CD4-positive, alpha-beta T cell treated with Interleukin-6 for 4 hours (primary cell): Measurements from ENCODE around the gene KRTAP9-8.
"Not testable (repeated sequence)": the region's sequence is repeated elsewhere in the genome, so short reads cannot be mapped to it uniquely, and the experiment has no call there.

Source experiments
- DNase-seq: peaks from one replicate; pipeline ENCODE4 v3.0.0-alpha.2; 2020; ENCODE audit warnings: mixed read lengths

The KRTAP9-8 gene, protein sequence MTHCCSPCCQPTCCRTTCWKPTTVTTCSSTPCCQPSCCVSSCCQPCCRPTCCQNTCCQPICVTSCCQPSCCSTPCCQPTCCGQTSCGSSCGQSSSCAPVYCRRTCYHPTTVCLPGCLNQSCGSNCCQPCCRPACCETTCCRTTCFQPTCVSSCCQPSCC

DNA sequence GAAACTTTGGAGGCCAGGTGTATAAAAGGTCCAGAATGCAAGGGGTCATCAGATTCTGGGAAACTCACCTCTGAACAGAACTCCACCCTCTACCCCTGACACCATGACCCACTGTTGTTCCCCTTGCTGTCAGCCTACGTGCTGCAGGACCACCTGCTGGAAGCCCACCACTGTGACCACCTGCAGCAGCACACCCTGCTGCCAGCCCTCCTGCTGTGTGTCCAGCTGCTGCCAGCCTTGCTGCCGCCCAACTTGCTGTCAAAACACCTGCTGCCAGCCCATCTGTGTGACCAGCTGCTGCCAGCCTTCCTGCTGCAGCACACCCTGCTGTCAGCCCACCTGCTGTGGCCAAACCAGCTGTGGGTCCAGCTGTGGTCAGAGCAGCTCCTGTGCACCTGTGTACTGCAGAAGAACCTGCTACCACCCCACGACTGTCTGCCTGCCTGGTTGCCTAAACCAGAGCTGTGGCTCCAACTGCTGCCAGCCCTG lies at the start of gene KRTAP9-8:
Gene KRTAP9-8 (plus strand): TSS at position 51 of the 489 bp plus-strand sequence. CDS start 53 bp downstream, at position 104.
- DNase-seq = not testable (repeated sequence)

- DNase-seq = not testable (repeated sequence)
These were observed 47.9 kb upstream of the KRTAP9-8 start, which contains the start of gene KRTAP9-1 for GRCh38 chr17:41189837-41190318. KRTAP9-1 (plus strand) TSS chr17:41189887; CDS start chr17:41189887, 0 bp downstream.

DNA sequence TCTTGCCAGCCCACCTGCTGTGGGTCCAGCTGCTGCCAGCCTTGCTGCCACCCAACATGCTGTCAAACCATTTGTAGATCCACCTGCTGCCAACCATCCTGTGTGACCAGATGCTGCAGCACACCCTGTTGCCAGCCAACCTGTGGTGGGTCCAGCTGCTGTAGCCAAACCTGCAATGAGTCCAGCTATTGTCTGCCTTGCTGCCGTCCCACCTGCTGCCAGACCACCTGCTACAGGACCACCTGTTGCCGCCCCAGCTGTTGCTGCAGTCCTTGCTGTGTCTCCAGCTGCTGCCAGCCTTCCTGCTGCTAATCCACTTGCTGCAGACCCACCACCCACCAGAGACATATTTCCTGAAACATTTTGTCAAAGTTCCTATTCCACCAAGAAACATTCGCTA lies 47.5 kb upstream of the KRTAP9-8 start:
- no peak for DNase-seq

GRCh38 chr17:41196068-41196467 lies 41.7 kb upstream of the KRTAP9-8 start:
- no peak for DNase-seq

DNA sequence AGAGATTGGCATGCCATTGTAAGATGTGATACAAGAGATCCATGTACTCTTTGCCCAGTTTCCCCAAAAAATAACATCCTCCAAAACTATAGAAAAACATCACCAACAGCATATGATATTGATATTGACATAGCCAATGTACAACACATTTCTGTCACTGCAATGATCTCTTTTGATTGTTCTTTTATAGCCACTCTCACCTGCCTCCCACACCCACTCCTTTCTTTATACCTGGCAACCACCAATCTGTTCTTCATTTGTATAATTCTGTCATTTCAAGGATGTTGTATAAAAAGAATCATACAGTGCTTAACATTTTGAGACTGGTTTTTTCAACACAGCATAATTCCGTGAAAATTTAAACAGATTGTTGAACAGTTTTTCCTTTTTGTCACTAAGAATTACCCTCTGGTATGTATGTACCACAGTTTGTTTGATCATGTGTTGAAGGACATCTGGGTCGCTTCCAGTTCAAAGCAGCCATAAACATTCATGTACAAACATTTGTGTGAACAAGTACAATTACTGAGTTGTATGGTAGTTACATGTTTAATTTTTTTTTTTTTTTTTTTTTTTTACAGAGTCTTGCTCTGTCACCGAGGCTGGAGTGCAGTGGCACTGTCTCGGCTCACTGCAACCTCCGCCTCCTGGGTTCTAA lies 38.2 kb upstream of the KRTAP9-8 start:
- DNase-seq = no peak

DNA sequence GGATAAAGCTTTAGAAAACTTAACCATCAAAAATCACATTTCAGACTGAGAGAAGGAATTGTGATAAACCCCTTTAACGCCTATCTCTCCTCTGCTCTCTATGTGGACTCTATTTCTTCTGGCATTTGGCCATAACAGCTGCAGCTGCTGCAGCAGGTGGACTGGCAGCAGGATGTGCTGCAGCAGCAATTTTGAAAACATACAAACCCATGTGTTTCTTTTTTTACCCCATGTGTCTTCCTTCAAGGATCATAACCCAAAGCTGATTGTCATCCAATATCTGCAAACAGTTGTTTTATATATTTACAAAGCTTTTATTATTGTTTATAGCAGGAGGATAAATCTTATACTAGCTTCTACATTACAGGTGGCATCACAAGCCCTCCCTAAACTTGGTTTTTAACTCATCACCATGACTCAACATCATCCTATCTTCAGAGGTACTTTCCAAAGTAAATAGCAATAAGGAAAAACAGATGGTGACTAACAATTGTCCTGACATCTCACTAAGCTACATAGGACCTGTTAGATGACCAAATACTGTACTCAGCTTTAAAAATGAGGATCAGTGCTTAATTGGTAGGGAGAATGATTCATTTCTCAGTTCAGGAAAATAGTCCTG lies 25.8 kb upstream of the KRTAP9-8 start:
- DNase-seq = no peak

DNA sequence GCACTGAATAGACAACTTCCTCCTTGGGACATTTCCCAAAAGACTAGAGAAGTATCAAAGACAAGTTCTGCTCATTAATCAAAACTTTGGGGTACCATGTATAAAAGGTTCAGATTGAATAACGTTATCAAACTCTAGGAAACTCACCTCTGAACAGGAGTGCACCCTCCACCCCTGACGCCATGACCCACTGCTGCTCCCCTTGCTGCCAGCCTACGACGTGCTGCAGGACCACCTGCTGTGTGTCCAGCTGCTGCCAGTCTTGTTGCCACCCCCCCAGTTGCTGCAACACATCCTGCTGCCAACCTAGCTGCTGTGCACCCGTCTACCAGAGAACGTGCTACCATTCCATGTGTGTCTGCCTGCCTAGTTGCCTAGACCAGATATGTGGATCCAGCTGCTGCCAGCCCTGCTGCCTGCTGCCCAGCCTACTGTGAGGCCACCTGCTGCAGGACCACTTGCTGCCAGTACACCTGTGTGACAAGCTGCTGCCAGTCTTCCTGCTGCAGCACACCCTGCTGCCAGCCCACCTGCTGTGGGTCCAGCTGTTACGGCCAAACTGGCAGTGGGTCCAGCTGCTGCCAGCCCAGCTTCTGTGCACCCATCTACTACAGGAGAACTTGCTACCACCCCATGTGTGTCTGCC lies 25.2 kb upstream of the KRTAP9-8 start:
- DNase-seq = no peak

GRCh38 chr17:41215681-41216080 lies 22.1 kb upstream of the KRTAP9-8 start:
- DNase-seq = no peak

DNA sequence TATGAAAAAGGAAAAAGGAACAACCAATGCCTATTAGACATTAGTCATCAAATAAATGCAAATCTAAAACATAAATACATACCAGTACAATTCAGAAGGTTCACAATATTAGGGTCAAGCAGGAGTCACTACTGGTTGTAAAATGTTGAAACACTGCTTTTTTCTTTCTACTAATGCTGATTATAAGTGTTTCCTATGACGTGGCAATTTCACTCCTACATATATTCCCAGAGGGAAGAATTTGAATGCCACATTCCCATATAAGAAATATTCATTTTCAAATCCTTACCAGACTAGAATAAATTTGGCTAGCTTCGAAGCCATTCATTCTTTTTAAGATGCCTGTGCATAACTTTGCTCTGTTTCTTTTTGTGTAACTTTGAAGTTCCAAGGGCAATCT lies 14.0 kb upstream of the KRTAP9-8 start:
- DNase-seq = no peak

DNA sequence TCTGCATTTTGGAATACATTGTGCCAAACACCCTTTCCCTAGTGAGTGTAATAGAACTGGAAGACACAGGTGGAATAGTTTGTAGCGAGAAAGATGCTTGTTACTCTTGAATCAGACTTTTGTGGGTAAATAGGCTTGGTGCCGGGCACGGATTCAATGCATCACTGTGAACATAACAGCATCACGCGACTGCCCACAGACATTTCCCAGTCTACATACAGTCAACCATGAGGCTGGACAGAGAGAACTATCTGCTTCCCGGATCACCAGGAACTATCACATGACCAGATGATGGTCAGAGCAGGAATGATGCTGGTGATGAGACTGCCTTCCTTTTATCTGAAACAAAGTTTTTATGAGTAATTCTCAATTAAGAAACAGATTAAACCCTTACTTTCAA lies 11.7 kb upstream of the KRTAP9-8 start:
- DNase-seq = no peak

GRCh38 chr17:41226598-41227095 lies 11.2 kb upstream of the KRTAP9-8 start, which contains the start of gene KRTAP9-2:
KRTAP9-2 (plus strand) TSS chr17:41226648; CDS start chr17:41226655, 7 bp downstream.
- not testable (repeated sequence) for DNase-seq

- DNase-seq = no peak
These were observed 7.7 kb upstream of the KRTAP9-8 start for GRCh38 chr17:41230094-41230493.

DNA sequence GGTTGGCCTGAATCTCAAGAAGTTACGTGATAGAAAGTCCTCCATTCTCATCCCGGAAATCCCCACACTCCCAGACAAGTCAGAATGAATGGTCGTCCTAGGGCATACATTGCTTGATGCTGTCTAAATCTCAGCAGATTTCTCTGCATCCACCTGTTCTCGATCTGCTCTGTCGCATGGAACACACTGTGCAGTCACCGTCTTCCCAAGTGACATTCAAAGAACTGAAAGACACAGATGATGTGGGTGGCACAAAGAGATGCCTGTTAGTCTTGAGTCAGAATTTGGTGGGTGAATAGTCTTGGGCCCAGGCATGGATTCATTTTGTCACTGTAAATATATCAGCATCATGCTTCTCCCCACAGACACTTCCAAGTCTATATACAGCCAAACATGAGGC lies 6.1 kb upstream of the KRTAP9-8 start:
- DNase-seq = no peak

GRCh38 chr17:41232399-41233105 lies 5.2 kb upstream of the KRTAP9-8 start, which contains the start of gene KRTAP9-3:
KRTAP9-3 (plus strand) TSS chr17:41232449; CDS start chr17:41232502, 53 bp downstream.
- DNase-seq = not testable (repeated sequence)

DNA sequence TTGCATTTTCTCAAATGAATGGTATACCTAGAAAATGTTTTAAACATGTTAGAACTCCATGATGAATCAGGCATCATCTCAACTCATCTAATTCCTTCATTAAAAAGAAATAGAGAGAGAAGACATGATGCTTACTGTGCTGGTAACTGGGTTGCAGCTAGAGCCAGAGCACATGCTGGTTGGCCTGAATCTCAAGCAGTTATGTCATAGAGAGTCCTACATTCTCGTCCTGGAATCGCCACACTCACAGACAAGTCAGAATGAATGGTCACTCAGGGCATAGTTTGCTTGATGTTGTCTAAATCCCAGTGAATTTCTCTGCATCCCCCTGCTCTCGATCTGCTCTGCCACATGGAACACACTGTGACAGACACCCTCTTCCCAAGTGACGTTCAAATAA lies 683 bp upstream of the KRTAP9-8 start:
- DNase-seq = not testable (repeated sequence)

GRCh38 chr17:41246995-41247787 lies 9.4 kb downstream of the KRTAP9-8 start:
- not testable (repeated sequence) for DNase-seq

DNA sequence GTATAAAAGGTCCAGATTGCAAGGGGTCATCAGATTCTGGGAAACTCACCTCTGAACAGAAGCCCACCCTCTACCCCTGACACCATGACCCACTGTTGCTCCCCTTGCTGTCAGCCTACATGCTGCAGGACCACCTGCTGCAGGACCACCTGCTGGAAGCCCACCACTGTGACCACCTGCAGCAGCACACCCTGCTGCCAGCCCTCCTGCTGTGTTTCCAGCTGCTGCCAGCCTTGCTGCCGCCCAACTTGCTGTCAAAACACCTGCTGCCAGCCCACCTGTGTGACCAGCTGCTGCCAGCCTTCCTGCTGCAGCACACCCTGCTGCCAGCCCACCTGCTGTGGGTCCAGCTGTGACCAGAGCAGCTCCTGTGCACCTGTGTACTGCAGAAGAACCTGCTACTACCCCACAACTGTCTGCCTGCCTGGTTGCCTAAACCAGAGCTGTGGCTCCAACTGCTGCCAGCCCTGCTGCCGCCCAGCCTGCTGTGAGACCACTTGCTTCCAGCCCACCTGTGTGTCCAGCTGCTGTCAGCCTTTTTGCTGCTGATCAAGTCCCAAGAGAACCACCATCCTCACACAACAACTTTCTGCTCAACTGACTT lies 11.9 kb downstream of the KRTAP9-8 start, which contains the start of gene KRTAP9-4:
Gene KRTAP9-4 (plus strand): TSS at position 51 of the 604 bp plus-strand sequence. CDS start 34 bp downstream, at position 85.
- not testable (repeated sequence) for DNase-seq

GRCh38 chr17:41251261-41251660 lies 13.5 kb downstream of the KRTAP9-8 start:
- DNase-seq = no peak

- no peak for DNase-seq
These were observed 17.1 kb downstream of the KRTAP9-8 start for GRCh38 chr17:41254861-41255260.
